HepG2 (cell line): ENCODE measurements around the gene PRM2. TPM values are rescaled to one million over a fixed set of nuclear protein-coding genes. Genes with fewer than 3 reads are reported as not detected.

ENCODE experiments used
- AHR ChIP-seq: IDR thresholded peaks from 2 replicates; pipeline ENCODE4 v1.6.1; 2018; ENCODE audit warnings: missing genetic modification reagents, missing compliant biosample characterization
- EEA1 ChIP-seq: sonication (generic); formaldehyde crosslinking; IDR thresholded peaks from 2 replicates; pipeline ENCODE4 v1.5.1; 2020; ENCODE audit warnings: mild to moderate bottlenecking, missing genetic modification reagents, borderline replicate concordance
- RAD21 ChIP-seq: fragments of 450-650 bp; formaldehyde crosslinking; IDR thresholded peaks from 2 replicates; pipeline ENCODE4 v1.5.0; 2020; ENCODE audit warnings: mild to moderate bottlenecking
- RBFOX2 ChIP-seq: fragments of 200-400 bp; formaldehyde crosslinking; IDR thresholded peaks from 2 replicates; pipeline ENCODE4 v1.6.1; 2017; ENCODE audit warnings: low read depth, mild to moderate bottlenecking, low read length
- TP53 ChIP-seq: sonication (generic); formaldehyde crosslinking; conservative IDR thresholded peaks from 2 replicates; pipeline ENCODE4 v1.4.0; 2020; ENCODE audit warnings: missing genetic modification reagents
- YEATS4 ChIP-seq: sonication (generic); formaldehyde crosslinking; IDR thresholded peaks from 2 replicates; pipeline ENCODE4 v1.4.0; 2020; ENCODE audit warnings: missing genetic modification reagents, borderline replicate concordance
- ZBTB42 ChIP-seq: sonication (generic); formaldehyde crosslinking; IDR thresholded peaks from 2 replicates; pipeline ENCODE4 v1.5.0; 2020; ENCODE audit warnings: mild to moderate bottlenecking, missing genetic modification reagents
- ZNF17 ChIP-seq: sonication (generic); formaldehyde crosslinking; IDR thresholded peaks from 2 replicates; pipeline ENCODE4 v1.5.0; 2020; ENCODE audit warnings: mild to moderate bottlenecking, missing genetic modification reagents
- ZNF251 ChIP-seq: sonication (generic); formaldehyde crosslinking; IDR thresholded peaks from 2 replicates; pipeline ENCODE4 v1.9.0; 2021; ENCODE audit warnings: mild to moderate bottlenecking, missing genetic modification reagents
- ZNF382 ChIP-seq: sonication (generic); formaldehyde crosslinking; IDR thresholded peaks from 2 replicates; pipeline ENCODE4 v1.5.0; 2020; ENCODE audit warnings: missing genetic modification reagents, mild to moderate bottlenecking, borderline replicate concordance
- ZNF564 ChIP-seq: sonication (generic); formaldehyde crosslinking; IDR thresholded peaks from 2 replicates; pipeline ENCODE4 v1.8.1; 2023; ENCODE audit warnings: mild to moderate bottlenecking, missing genetic modification reagents
- ZNF569 ChIP-seq: sonication (generic); formaldehyde crosslinking; IDR thresholded peaks from 2 replicates; pipeline ENCODE4 v1.5.0; 2020; ENCODE audit warnings: mild to moderate bottlenecking, missing genetic modification reagents, moderate library complexity, borderline replicate concordance
- ZNF605 ChIP-seq: sonication (generic); formaldehyde crosslinking; IDR thresholded peaks from 2 replicates; pipeline ENCODE4 v1.8.0; 2022; ENCODE audit warnings: mild to moderate bottlenecking, missing genetic modification reagents
- ZNF749 ChIP-seq: sonication (generic); formaldehyde crosslinking; IDR thresholded peaks from 2 replicates; pipeline ENCODE4 v1.8.0; 2022; ENCODE audit warnings: mild to moderate bottlenecking, missing genetic modification reagents, moderate library complexity, borderline replicate concordance
- ZNF775 ChIP-seq: sonication (generic); formaldehyde crosslinking; IDR thresholded peaks from 2 replicates; pipeline ENCODE4 v1.4.0; 2020; ENCODE audit warnings: missing genetic modification reagents, mild to moderate bottlenecking, moderate library complexity, borderline replicate concordance
- ZSCAN22 ChIP-seq: sonication (generic); formaldehyde crosslinking; IDR thresholded peaks from 2 replicates; pipeline ENCODE4 v1.4.0; 2020; ENCODE audit warnings: mild to moderate bottlenecking, missing genetic modification reagents
- polyA plus RNA-seq, 8 experiments: library from polyadenylated mRNA; depleted of rRNA in 3 of 8; stranded (reverse) in 7 of 8; unstranded in 1 of 8; fragments of >200 nt; fragmentation: Illumina TruSeq in 4 of 8; extraction: Trizol in 4 of 8; gene quantifications; 2 replicates each; pipeline versions ENCODE4 v1.2.1 to v1.2.3, GENCODE V29; 2011 to 2016; ENCODE audit warnings: low read depth in 4 of 8, missing spikeins in 1 of 8, mixed read lengths in 1 of 8; ENCODE audit not compliant: insufficient read depth in 1 of 8
- total RNA-seq, 5 experiments: library from RNA; depleted of rRNA; stranded (reverse); fragments of >200 nt; fragmentation: Illumina TruSeq; extraction: Trizol; gene quantifications; 2 replicates each; pipeline ENCODE4 v1.2.3, GENCODE V29; 2016; ENCODE audit warnings: low read depth in 1 of 5
- TF ChIP-seq, protein P1 (sequence below): sonication (generic); formaldehyde crosslinking; IDR thresholded peaks from 2 replicates; pipeline ENCODE4 v1.8.1; 2023; ENCODE audit warnings: missing genetic modification reagents, inconsistent platforms, borderline replicate concordance
- TF ChIP-seq, protein P2 (sequence below): IDR thresholded peaks from 2 replicates; pipeline ENCODE4 v1.4.0; 2020; ENCODE audit warnings: mild to moderate bottlenecking, missing genetic modification reagents
- TF ChIP-seq, protein P3 (sequence below): sonication (generic); formaldehyde crosslinking; IDR thresholded peaks from 2 replicates; pipeline ENCODE4 v1.4.0; 2020; ENCODE audit warnings: missing genetic modification reagents
- TF ChIP-seq, protein P4 (sequence below): sonication (generic); formaldehyde crosslinking; IDR thresholded peaks from 2 replicates; pipeline ENCODE4 v1.5.0; 2020; ENCODE audit warnings: missing genetic modification reagents
- TF ChIP-seq, protein P5 (sequence below): sonication (generic); formaldehyde crosslinking; IDR thresholded peaks from 2 replicates; pipeline ENCODE4 v1.4.0; 2020; ENCODE audit warnings: mild to moderate bottlenecking, missing genetic modification reagents
- TF ChIP-seq, protein P6 (sequence below): sonication (generic); formaldehyde crosslinking; IDR thresholded peaks from 2 replicates; pipeline ENCODE4 v1.4.0; 2020; ENCODE audit warnings: missing genetic modification reagents

The PRM2 gene
- total and polyA plus RNA-seq, 2 of the 13 experiments (the other 11 are each of a cell fraction or from before 2014, with no cell fraction given): 0.54 TPM; not detected in 1

DNA sequence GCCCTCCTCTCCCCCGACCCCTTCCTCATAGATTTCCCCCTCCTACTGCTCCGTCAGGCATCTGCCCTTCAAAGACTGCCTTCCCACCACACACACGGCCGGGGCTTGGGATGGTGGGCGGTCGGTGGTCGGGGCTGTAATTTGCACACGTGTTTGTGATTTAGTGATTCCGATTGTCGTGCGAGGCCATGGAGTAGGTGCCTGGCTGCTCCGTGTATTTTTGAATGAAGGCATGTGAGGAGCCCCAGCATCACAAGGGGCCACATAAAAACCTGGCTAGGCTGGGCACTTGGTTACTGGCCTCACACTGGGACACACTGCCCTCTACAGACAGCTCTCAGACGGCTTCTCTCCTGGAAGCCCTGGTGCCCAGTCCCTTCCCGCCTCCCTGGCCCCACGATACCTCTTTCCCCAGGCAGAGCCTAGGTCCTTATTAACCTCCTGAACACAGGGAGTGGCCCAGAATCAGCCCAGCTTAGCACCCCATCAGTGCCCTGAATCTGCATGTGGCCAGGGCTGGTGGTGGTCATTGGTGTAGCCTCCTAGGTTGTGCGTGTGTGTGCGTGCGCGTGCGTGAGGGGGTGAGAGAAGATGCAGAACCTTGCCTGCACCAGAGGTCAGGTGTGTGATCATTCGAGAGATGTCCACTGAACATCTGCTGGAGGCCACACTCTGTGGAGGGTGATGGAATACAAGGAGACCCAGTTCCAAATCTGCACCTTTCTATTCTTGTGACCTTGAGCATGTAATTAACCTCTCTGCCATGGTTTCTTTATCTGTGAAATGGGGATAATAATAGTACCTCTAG is 18.9 kb downstream of the PRM2 start (continued):
- TF ChIP-seq, protein P1, sequence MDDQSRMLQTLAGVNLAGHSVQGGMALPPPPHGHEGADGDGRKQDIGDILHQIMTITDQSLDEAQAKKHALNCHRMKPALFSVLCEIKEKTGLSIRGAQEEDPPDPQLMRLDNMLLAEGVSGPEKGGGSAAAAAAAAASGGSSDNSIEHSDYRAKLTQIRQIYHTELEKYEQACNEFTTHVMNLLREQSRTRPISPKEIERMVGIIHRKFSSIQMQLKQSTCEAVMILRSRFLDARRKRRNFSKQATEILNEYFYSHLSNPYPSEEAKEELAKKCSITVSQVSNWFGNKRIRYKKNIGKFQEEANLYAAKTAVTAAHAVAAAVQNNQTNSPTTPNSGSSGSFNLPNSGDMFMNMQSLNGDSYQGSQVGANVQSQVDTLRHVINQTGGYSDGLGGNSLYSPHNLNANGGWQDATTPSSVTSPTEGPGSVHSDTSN (CRISPR knock-in tag): no peak
- TF ChIP-seq AHR (CRISPR knock-in tag): no peak; the same call in 1 of the 2 replicates
- TF ChIP-seq TP53 (CRISPR knock-in tag): 0 out of 2 replicates have a peak, but pooled peaks have one; percentile 30
- TF ChIP-seq, protein P2, sequence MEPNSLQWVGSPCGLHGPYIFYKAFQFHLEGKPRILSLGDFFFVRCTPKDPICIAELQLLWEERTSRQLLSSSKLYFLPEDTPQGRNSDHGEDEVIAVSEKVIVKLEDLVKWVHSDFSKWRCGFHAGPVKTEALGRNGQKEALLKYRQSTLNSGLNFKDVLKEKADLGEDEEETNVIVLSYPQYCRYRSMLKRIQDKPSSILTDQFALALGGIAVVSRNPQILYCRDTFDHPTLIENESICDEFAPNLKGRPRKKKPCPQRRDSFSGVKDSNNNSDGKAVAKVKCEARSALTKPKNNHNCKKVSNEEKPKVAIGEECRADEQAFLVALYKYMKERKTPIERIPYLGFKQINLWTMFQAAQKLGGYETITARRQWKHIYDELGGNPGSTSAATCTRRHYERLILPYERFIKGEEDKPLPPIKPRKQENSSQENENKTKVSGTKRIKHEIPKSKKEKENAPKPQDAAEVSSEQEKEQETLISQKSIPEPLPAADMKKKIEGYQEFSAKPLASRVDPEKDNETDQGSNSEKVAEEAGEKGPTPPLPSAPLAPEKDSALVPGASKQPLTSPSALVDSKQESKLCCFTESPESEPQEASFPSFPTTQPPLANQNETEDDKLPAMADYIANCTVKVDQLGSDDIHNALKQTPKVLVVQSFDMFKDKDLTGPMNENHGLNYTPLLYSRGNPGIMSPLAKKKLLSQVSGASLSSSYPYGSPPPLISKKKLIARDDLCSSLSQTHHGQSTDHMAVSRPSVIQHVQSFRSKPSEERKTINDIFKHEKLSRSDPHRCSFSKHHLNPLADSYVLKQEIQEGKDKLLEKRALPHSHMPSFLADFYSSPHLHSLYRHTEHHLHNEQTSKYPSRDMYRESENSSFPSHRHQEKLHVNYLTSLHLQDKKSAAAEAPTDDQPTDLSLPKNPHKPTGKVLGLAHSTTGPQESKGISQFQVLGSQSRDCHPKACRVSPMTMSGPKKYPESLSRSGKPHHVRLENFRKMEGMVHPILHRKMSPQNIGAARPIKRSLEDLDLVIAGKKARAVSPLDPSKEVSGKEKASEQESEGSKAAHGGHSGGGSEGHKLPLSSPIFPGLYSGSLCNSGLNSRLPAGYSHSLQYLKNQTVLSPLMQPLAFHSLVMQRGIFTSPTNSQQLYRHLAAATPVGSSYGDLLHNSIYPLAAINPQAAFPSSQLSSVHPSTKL (CRISPR knock-in tag): peak; percentile 52
- TF ChIP-seq ZBTB42 (CRISPR knock-in tag): no peak; the same call in 1 of the 2 replicates
- peak; percentile 86; the same call in 1 of the 2 replicates for TF ChIP-seq ZNF605
- no peak for TF ChIP-seq ZNF382
- TF ChIP-seq ZNF775 (CRISPR knock-in tag): peak; percentile 93
- TF ChIP-seq ZSCAN22 (CRISPR knock-in tag): peak; percentile 44; the same call in 1 of the 2 replicates
- no peak for TF ChIP-seq ZNF17 (CRISPR knock-in tag)
- TF ChIP-seq EEA1 (CRISPR knock-in tag): peak; percentile 81; the same call in 1 of the 2 replicates
- TF ChIP-seq, protein P3, sequence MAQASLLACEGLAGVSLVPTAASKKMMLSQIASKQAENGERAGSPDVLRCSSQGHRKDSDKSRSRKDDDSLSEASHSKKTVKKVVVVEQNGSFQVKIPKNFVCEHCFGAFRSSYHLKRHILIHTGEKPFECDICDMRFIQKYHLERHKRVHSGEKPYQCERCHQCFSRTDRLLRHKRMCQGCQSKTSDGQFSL (CRISPR knock-in tag): peak; percentile 75; the same call in 1 of the 2 replicates
- no peak for TF ChIP-seq ZNF569 (CRISPR knock-in tag)
- peak; percentile 71; the same call in 1 of the 2 replicates for TF ChIP-seq YEATS4
- peak; percentile 92 for TF ChIP-seq RAD21 (CRISPR knock-in tag)
- TF ChIP-seq, protein P4, sequence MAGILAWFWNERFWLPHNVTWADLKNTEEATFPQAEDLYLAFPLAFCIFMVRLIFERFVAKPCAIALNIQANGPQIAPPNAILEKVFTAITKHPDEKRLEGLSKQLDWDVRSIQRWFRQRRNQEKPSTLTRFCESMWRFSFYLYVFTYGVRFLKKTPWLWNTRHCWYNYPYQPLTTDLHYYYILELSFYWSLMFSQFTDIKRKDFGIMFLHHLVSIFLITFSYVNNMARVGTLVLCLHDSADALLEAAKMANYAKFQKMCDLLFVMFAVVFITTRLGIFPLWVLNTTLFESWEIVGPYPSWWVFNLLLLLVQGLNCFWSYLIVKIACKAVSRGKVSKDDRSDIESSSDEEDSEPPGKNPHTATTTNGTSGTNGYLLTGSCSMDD (CRISPR knock-in tag): no peak
- TF ChIP-seq ZNF564 (CRISPR knock-in tag): no peak
- TF ChIP-seq, protein P5, sequence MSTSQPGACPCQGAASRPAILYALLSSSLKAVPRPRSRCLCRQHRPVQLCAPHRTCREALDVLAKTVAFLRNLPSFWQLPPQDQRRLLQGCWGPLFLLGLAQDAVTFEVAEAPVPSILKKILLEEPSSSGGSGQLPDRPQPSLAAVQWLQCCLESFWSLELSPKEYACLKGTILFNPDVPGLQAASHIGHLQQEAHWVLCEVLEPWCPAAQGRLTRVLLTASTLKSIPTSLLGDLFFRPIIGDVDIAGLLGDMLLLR: peak; percentile 64; the same call in 1 of the 2 replicates
- TF ChIP-seq, protein P6, sequence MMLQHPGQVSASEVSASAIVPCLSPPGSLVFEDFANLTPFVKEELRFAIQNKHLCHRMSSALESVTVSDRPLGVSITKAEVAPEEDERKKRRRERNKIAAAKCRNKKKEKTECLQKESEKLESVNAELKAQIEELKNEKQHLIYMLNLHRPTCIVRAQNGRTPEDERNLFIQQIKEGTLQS (CRISPR knock-in tag): no peak
- 0 out of 2 replicates have a peak, but pooled peaks have one; percentile 72 for TF ChIP-seq ZNF749 (CRISPR knock-in tag)
- TF ChIP-seq ZNF251: peak; percentile 95
- no peak for TF ChIP-seq RBFOX2
